SK-N-SH treated with all-trans-retinoic acid at 6 μM for 48 hours (cell line): Measurements from ENCODE around the gene BRPF1.

Experiments
- ATAC-seq: fragments of 200-7000 bp; cut with Tn5 transposase; 3 replicates; pipeline ENCODE4 v1.9.1; 2020; ENCODE audit warnings: mild to moderate bottlenecking, moderate library complexity
- ARNTL ChIP-seq: fragments of 450-650 bp; formaldehyde crosslinking; IDR thresholded peaks from 2 replicates; pipeline ENCODE4 v1.5.0; 2020; ENCODE audit warnings: low read depth, mild to moderate bottlenecking, moderate library complexity, borderline replicate concordance
- CREB5 ChIP-seq: fragments of 250-450 bp; sonication (Bioruptor Pico); IDR thresholded peaks from 2 replicates; pipeline ENCODE4 v1.5.1; 2020; ENCODE audit warnings: low read depth, mild to moderate bottlenecking, moderate library complexity
- CSDC2 ChIP-seq: fragments of 250-450 bp; sonication (Bioruptor Pico); IDR thresholded peaks from 2 replicates; pipeline ENCODE4 v1.5.0; 2020; ENCODE audit warnings: mild to moderate bottlenecking, moderate library complexity
- CSRNP3 ChIP-seq: fragments of 250-450 bp; sonication (Bioruptor Pico); IDR thresholded peaks from 2 replicates; pipeline ENCODE4 v1.5.1; 2021; ENCODE audit warnings: mild to moderate bottlenecking, moderate library complexity
- ESRRG ChIP-seq: fragments of 250-450 bp; sonication (Bioruptor Pico); IDR thresholded peaks from 2 replicates; pipeline ENCODE4 v1.6.1; 2021; ENCODE audit warnings: mild to moderate bottlenecking
- GLIS3 ChIP-seq: fragments of 250-450 bp; sonication (Bioruptor Pico); IDR thresholded peaks from 2 replicates; pipeline ENCODE4 v1.5.0; 2020; ENCODE audit warnings: mild to moderate bottlenecking, moderate library complexity
- ISL1 ChIP-seq: fragments of 250-450 bp; sonication (Bioruptor Pico); IDR thresholded peaks from 2 replicates; pipeline ENCODE4 v2.1.2; 2022; ENCODE audit warnings: mild to moderate bottlenecking, moderate library complexity
- OSR1 ChIP-seq: fragments of 250-450 bp; sonication (Bioruptor Pico); IDR thresholded peaks from 2 replicates; pipeline ENCODE4 v1.8.0; 2022; ENCODE audit warnings: moderate library complexity, mild to moderate bottlenecking, inconsistent platforms
- POU6F1 ChIP-seq: fragments of 250-450 bp; sonication (Bioruptor Pico); IDR thresholded peaks from 2 replicates; pipeline ENCODE4 v1.8.0; 2021; ENCODE audit warnings: low read depth, mild to moderate bottlenecking, moderate library complexity, borderline replicate concordance
- PPARA ChIP-seq: fragments of 250-450 bp; sonication (Bioruptor Pico); IDR thresholded peaks from 2 replicates; pipeline ENCODE4 v1.5.0; 2020; ENCODE audit warnings: mild to moderate bottlenecking, borderline replicate concordance
- RARB ChIP-seq: fragments of 250-450 bp; sonication (Bioruptor Pico); IDR thresholded peaks from 2 replicates; pipeline ENCODE4 v1.8.0; 2021; ENCODE audit warnings: mild to moderate bottlenecking, moderate library complexity
- SNAI2 ChIP-seq: fragments of 250-450 bp; sonication (Bioruptor Pico); IDR thresholded peaks from 2 replicates; pipeline ENCODE4 v1.5.0; 2020; ENCODE audit warnings: mild to moderate bottlenecking, moderate library complexity
- TCF4 ChIP-seq: fragments of 250-450 bp; sonication (Bioruptor Pico); IDR thresholded peaks from 2 replicates; pipeline ENCODE4 v1.8.0; 2021; ENCODE audit warnings: mild to moderate bottlenecking, moderate library complexity, borderline replicate concordance
- TSHZ2 ChIP-seq: fragments of 250-450 bp; sonication (Bioruptor Pico); IDR thresholded peaks from 2 replicates; pipeline ENCODE4 v1.5.0; 2020; ENCODE audit warnings: mild to moderate bottlenecking, moderate library complexity
- ZC3H10 ChIP-seq: fragments of 250-450 bp; sonication (Bioruptor Pico); IDR thresholded peaks from 2 replicates; pipeline ENCODE4 v1.5.1; 2021; ENCODE audit warnings: mild to moderate bottlenecking, moderate library complexity
- ZFP3 ChIP-seq: fragments of 250-450 bp; sonication (Bioruptor Pico); IDR thresholded peaks from 2 replicates; pipeline ENCODE4 v1.5.0; 2020; ENCODE audit warnings: mild to moderate bottlenecking, moderate library complexity
- ZFP30 ChIP-seq: fragments of 450-650 bp; formaldehyde crosslinking; IDR thresholded peaks from 2 replicates; pipeline ENCODE4 v1.5.0; 2022; ENCODE audit warnings: mild to moderate bottlenecking, moderate library complexity
- ZNF565 ChIP-seq: fragments of 450-650 bp; formaldehyde crosslinking; conservative IDR thresholded peaks from 2 replicates; pipeline ENCODE4 v1.5.0; 2020; ENCODE audit warnings: low read depth, mild to moderate bottlenecking, moderate library complexity
- ZNF70 ChIP-seq: fragments of 450-650 bp; formaldehyde crosslinking; IDR thresholded peaks from 2 replicates; pipeline ENCODE4 v1.5.0; 2020; ENCODE audit warnings: mild to moderate bottlenecking, moderate library complexity
- ZNF8 ChIP-seq: fragments of 450-650 bp; formaldehyde crosslinking; IDR thresholded peaks from 2 replicates; pipeline ENCODE4 v1.5.0; 2020; ENCODE audit warnings: mild to moderate bottlenecking, moderate library complexity

The BRPF1 gene

GRCh38 chr3:9749296-9749644, 17.7 kb downstream of the BRPF1 start (continued):
- no peak for TF ChIP-seq POU6F1
- TF ChIP-seq, all 23 proteins: peak for 0

GRCh38 chr3:9749645-9750555, 18.4 kb downstream of the BRPF1 start, which contains the start of gene OGG1:
OGG1 (plus strand) TSS chr3:9749952; CDS start chr3:9750287, 335 bp downstream.
- ATAC-seq: peak; percentile 94

GRCh38 chr3:9750556-9751411, 19.2 kb downstream of the BRPF1 start:
- ATAC-seq: 0 out of 3 replicates have a peak, but pooled peaks have one; percentile 6
- TF ChIP-seq CSDC2 (CRISPR knock-in tag): no peak
- no peak for TF ChIP-seq PPARA (CRISPR knock-in tag)
- TF ChIP-seq SNAI2 (CRISPR knock-in tag): no peak
- no peak for TF ChIP-seq GLIS3 (CRISPR knock-in tag)
- TF ChIP-seq ZFP30: no peak

More at GRCh38 chr3:9749645-9750555, 18.4 kb downstream of the BRPF1 start, which contains the start of gene OGG1:
- TF ChIP-seq ZNF8 (CRISPR knock-in tag): no peak
- 0 out of 2 replicates have a peak, but pooled peaks have one; percentile 59 for TF ChIP-seq TSHZ2 (CRISPR knock-in tag)
- TF ChIP-seq CREB5 (CRISPR knock-in tag): no peak
- peak; percentile 83 for TF ChIP-seq ZFP3
- TF ChIP-seq CSRNP3 (CRISPR knock-in tag): no peak
- TF ChIP-seq ZNF70 (CRISPR knock-in tag): no peak
- TF ChIP-seq RARB: no peak
- TF ChIP-seq ISL1 (CRISPR knock-in tag): no peak
- TF ChIP-seq ZC3H10 (CRISPR knock-in tag): no peak
- TF ChIP-seq ARNTL (CRISPR knock-in tag): no peak
- no peak for TF ChIP-seq GLIS3 (CRISPR knock-in tag)
- no peak for TF ChIP-seq ZNF565 (CRISPR knock-in tag)
- peak; percentile 75 for TF ChIP-seq TCF4
- TF ChIP-seq PPARA (CRISPR knock-in tag): no peak

- TF ChIP-seq TCF4 (no peak), ISL1 (CRISPR knock-in tag) (no peak), SNAI2 (CRISPR knock-in tag) (no peak), ZNF565 (CRISPR knock-in tag) (no peak), OSR1 (no peak), ZFP30 (no peak), ZNF70 (CRISPR knock-in tag) (no peak), ESRRG (CRISPR knock-in tag) (no peak), CSDC2 (CRISPR knock-in tag) (no peak), GLIS3 (CRISPR knock-in tag) (no peak), ARNTL (CRISPR knock-in tag) (no peak), ZFP3 (no peak)
- ATAC-seq: no peak
These were observed 23.1 kb downstream of the BRPF1 start for GRCh38 chr3:9754678-9755077.
